Fibroblast of skin of right quadriceps (primary cell): ENCODE measurements around the gene VCX3B.
A peak's percentile ranks its signal among the peaks of the same experiment; 100 is the strongest.
"Not testable (repeated sequence)": the region's sequence is repeated elsewhere in the genome, so short reads cannot be mapped to it uniquely, and the experiment has no call there.

ENCODE experiments used
- DNase-seq: peaks from one replicate; pipeline ENCODE4 v3.0.0-alpha.2; 2013

The VCX3B gene

GRCh38 chrX:8464530-8464929, at the start of gene VCX3B:
Gene VCX3B (plus strand): TSS chrX:8464830. CDS start chrX:8465451, 621 bp downstream.
- not testable (repeated sequence) for DNase-seq

DNA sequence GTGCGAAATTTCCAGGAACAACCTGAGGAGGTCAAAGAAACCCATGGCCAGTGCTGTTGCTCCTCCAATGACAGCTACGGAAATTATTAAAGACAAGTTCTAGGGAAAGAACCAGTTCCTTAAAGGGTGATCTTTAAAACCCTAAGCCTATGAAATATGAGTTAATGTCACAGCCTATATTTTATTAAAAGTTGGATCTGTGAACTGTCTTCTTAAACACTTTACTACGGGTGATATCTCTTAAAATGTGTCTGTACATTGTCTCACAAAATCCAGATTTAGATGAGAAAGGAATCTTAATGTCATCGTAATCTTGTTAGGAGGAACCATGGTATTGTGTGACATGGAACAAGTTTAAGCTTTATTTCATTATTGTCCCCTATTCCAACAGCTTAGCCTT, 46.3 kb upstream of the VCX3B start:
- DNase-seq, result no peak

DNA sequence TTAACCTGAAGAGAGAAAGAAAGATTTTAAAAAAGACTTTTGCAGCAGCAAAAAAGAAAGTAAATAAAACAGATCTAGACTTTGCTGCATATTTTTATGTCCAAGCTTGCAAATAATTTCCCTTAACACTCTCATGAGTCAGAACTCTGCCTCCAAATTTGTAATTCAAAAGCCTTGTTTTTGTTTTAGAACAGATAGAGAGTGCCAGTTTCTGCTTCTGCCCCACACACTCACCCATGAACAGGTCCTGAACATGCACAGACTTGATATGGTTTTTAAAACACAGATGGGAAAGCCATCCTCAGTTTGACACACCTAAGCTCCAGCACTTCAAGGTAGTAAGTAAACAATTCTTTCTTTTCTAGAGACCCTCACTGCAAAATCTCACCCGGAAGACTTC, 39.7 kb upstream of the VCX3B start:
- DNase-seq, result no peak

DNA sequence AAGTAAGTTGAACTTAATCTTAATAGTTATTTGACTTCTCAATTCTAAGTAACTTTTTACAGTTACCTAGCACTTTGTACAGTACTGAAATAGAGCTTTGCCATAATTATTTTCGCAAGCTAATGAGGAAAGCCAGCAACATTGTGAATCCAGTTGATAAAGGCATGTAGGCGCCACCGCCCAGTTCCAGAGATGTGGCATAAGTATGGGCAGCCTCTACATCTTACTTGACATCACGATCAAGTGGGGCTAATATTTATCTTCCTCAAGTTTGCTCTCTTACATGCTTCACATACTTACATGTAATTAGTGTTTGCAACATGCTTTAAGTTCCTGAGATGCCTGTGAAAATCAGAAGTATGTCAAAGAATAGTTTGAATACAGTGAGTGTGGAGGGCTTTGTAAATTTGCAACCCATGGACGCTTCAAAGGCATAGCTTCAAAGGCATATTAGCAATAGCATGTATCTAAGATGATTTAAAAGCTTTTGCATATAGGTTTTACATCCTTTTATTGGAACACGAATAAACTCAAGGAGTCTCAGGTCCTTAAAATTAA, 34.9 kb upstream of the VCX3B start:
- DNase-seq, result no peak

GRCh38 chrX:8430444-8430843, 34.2 kb upstream of the VCX3B start:
- DNase-seq, result no peak

GRCh38 chrX:8432396-8432795, 32.2 kb upstream of the VCX3B start:
- peak; percentile 52 for DNase-seq

DNA sequence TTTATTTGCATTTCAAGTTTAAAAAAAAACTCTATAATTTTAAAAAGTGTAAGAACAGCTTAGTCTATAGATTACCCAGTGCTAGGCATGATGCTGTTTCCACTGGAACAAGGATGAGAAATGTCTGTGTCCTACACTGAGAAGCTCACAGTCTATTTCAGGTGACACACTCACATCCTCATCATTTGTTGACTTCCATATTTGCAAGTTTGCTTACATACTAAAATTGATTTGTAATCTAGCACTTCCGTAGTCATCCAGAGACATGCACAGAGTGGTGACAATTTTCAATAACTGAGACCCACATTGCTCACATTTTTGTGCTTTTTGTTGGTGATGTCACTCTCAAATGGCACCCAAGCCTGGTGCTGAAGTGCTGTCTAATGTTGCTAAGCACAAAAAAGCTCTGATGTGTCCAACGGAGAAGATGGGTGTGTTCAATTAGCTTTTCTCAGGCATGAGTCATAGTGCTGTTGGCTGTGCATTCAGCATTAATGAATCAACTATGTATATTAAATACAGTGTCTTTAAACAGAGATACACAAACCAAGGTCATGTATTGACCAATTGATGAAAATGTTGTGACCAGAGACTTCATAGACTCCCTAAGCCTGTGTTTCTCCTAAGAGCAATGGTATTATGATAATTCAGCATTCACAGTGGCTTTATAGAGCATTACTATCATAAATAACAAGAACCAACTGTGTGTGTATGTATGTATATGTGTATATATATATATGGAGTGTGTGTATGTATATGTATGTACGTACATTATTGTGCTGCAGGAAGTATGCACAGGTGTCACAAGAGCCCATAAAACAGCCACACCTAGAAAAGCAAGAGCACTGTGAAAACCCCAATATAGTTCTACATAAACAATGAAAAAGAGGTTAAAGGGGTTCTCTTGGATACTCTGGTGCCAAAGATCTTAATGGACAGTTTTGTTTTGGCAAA, 31.2 kb upstream of the VCX3B start:
- peak; percentile 2 for DNase-seq

DNA sequence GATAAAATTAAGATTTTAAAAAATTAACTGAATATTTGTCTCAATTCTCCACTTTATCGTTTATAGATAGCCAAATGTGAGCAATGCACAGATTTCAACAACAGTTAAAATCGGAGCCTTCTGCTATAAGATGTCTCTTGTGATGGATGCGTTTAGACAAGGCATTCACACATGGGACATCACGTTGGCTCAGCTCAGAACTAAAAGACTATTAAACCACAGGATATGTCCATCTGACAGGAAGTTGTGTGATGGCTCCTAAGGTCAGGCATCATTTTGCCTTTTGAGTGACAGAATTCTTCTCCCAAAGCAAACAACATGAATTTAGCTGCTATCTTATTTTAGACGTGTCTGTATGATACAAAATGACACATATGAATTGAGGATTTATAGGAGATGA, 17.3 kb upstream of the VCX3B start:
- DNase-seq, result no peak

DNA sequence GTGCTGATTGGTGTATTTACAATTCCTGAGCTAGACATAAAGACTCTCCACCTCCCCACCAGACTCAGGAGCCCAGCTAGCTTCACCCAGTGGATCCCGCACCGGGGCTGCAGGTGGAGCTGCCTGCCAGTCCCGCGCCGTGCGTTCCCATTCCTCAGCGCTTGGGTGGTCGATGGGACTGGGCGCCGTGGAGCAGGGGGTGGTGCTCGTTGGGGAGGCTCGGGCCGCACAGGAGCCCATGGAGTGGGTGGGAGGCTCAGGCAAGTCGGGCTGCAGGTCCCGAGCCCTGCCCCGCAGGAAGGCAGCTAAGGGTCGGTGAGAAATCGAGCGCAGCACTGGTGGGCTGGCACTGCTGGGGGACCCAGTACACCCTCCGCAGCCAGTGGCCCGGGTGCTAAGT, 12.3 kb upstream of the VCX3B start:
- not testable (repeated sequence) for DNase-seq

DNA sequence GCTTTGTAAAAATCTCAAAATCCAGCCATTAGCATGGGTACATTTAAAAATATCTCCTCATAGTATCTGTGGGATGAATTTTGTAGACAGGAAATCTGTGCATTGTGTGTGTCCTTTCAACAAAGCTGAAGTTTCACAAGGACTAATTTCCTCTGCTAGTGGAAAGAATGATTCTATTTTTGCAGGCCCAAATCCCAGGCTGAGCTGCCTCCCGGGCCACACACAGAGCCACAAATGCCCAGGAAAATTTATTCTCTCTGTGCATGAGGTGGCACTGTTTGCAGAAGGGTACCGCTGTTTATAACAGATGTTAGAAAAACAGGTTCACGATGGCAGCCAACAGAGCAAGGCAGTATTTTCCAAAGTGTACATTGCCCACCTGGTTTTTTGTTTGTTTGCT, 11.0 kb upstream of the VCX3B start:
- no peak for DNase-seq

- DNase-seq, result no peak
These were observed 9.1 kb upstream of the VCX3B start for GRCh38 chrX:8455557-8455956.

GRCh38 chrX:8462488-8462887, 2.1 kb upstream of the VCX3B start:
- DNase-seq, result no peak

- no peak for DNase-seq
These were observed 19.8 kb downstream of the VCX3B start for GRCh38 chrX:8484360-8484949.

GRCh38 chrX:8495036-8495435, 30.4 kb downstream of the VCX3B start:
- not testable (repeated sequence) for DNase-seq

- DNase-seq, result no peak
These were observed 35.6 kb downstream of the VCX3B start for GRCh38 chrX:8500203-8500602.

DNA sequence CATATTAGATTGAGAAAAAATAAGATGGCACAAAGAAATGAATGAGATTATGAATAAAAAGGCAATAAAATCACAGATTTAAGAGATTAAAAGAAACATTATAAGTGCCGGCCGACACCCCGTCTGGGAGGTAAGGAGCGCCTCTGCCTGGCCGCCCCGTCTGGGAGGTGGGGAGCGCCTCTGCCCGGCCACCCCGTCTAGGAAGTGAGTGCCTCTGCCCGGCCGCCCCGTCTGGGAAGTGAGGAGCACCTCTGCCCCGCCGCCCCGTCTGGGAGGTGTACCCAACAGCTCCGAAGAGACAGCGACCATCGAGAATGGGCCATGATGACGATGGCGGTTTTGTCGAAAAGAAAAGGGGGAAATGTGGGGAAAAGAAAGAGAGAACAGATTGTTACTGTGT, 37.5 kb downstream of the VCX3B start:
- not testable (repeated sequence) for DNase-seq

DNA sequence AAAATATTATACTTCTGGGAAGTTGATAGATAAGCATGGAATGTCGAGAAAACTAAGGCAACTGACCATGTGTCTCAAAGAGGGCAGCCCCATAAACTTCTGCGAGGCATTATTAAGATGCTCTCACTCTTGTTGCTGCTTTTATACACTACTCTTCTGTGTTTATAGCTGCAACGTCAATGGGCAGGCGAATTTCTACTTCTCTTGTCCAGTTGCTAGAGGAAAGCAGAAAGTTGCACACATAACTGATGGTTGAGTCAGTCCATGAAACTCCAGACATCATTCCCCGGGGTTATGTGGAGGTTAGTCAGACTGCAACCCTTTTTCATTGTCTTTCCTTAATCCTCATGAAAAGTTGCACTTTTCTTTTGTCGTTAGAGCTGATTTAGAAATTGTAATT, 39.8 kb downstream of the VCX3B start:
- peak; percentile 50 for DNase-seq
